CD14-positive monocyte (primary cell): ENCODE results near the gene HES2. TPM values are rescaled to one million over a fixed set of nuclear protein-coding genes. Genes with fewer than 3 reads are reported as not detected.

Experiments used
- DNase-seq, 3 donors: peaks; one replicate each; pipeline ENCODE4 v3.0.0-alpha.2; 2011 to 2022
- H2AFZ ChIP-seq: 2 replicates; pipeline ENCODE4 v1.6.0; 2012; ENCODE audit warnings: mild to moderate bottlenecking, low read depth, low read length, inconsistent platforms; ENCODE audit not compliant: insufficient read depth, poor library complexity, severe bottlenecking
- H3K27ac ChIP-seq, 2 donors: 1 replicate in 1 of 2; 2 replicates in 1 of 2; pipeline ENCODE4 v1.5.1; 2012 to 2013; ENCODE audit warnings: low read length in 2 of 2, control low read depth in 1 of 2, inconsistent platforms in 1 of 2, low read depth in 1 of 2, mild to moderate bottlenecking in 1 of 2
- H3K27me3 ChIP-seq, 2 donors: one replicate each; pipeline versions ENCODE4 v1.6.0 to v1.6.1; 2011 to 2013; ENCODE audit warnings: low read length in 2 of 2; ENCODE audit not compliant: control insufficient read depth in 2 of 2, insufficient read depth in 2 of 2
- H3K36me3 ChIP-seq, 2 donors: replicated peaks in 1 of 2; 1 replicate in 1 of 2; 2 replicates in 1 of 2; pipeline versions ENCODE4 v1.5.1 to v1.6.1; 2012 to 2013; ENCODE audit warnings: low read length in 2 of 2, control low read depth in 1 of 2, inconsistent platforms in 1 of 2, mild to moderate bottlenecking in 1 of 2; ENCODE audit not compliant: insufficient read depth in 2 of 2, control insufficient read depth in 1 of 2
- H3K4me1 ChIP-seq, 2 donors: 1 replicate in 1 of 2; 2 replicates in 1 of 2; pipeline versions ENCODE4 v1.5.1 to v1.6.1; 2012 to 2013; ENCODE audit warnings: low read length in 2 of 2, control low read depth in 1 of 2, inconsistent platforms in 1 of 2, mild to moderate bottlenecking in 1 of 2, moderate library complexity in 1 of 2; ENCODE audit not compliant: insufficient read depth in 2 of 2, control insufficient read depth in 1 of 2
- H3K4me2 ChIP-seq: replicated peaks from 2 replicates; pipeline ENCODE3; 2012; ENCODE audit warnings: low read length, moderate library complexity, mild to moderate bottlenecking; ENCODE audit not compliant: poor library complexity, severe bottlenecking; ENCODE audit errors: extremely low read depth
- H3K4me3 ChIP-seq, 3 experiments: fragments of 200-600 bp in 1 of 3; sonication (generic) in 1 of 3; replicated peaks in 1 of 3; 1 replicate in 2 of 3; 2 replicates in 1 of 3; pipeline ENCODE4 v1.5.1; 2011 to 2013; ENCODE audit warnings: low read length in 3 of 3, mild to moderate bottlenecking in 3 of 3, control low read depth in 2 of 3, low read depth in 2 of 3, inconsistent platforms in 1 of 3, moderate library complexity in 1 of 3
- H3K79me2 ChIP-seq: 2 replicates; pipeline ENCODE4 v1.6.0; 2012; ENCODE audit warnings: mild to moderate bottlenecking, control low read depth, inconsistent platforms, low read length, moderate library complexity; ENCODE audit not compliant: insufficient read depth
- H3K9ac ChIP-seq: 2 replicates; pipeline ENCODE4 v1.6.0; 2017; ENCODE audit warnings: low read length, mild to moderate bottlenecking; ENCODE audit not compliant: insufficient read depth, poor library complexity, severe bottlenecking
- H3K9me3 ChIP-seq, 2 donors: replicated peaks in 1 of 2; 1 replicate in 1 of 2; 2 replicates in 1 of 2; pipeline versions ENCODE4 v1.5.1 to v1.6.1; 2012 to 2013; ENCODE audit warnings: low read length in 2 of 2, control low read depth in 1 of 2; ENCODE audit not compliant: control insufficient read depth in 1 of 2, insufficient read depth in 1 of 2
- H4K20me1 ChIP-seq: 2 replicates; pipeline ENCODE4 v1.6.0; 2012; ENCODE audit warnings: mild to moderate bottlenecking, low read length, control low read depth, moderate library complexity; ENCODE audit not compliant: insufficient read depth
- H3K27ac Mint-ChIP-seq, 7 donors: one replicate each; pipeline ENCODE4 v1.8.0; 2020; ENCODE audit warnings: mild to moderate bottlenecking in 7 of 7, mixed read lengths in 7 of 7, moderate library complexity in 6 of 7, inconsistent platforms in 2 of 7
- H3K27me3 Mint-ChIP-seq, 3 donors: one replicate each; pipeline ENCODE4 v1.8.0; 2021 to 2022; ENCODE audit warnings: low read depth in 3 of 3, mild to moderate bottlenecking in 3 of 3, mixed read lengths in 3 of 3, moderate library complexity in 3 of 3, inconsistent platforms in 1 of 3
- H3K36me3 Mint-ChIP-seq, 2 donors: one replicate each; pipeline ENCODE4 v1.8.0; 2020; ENCODE audit warnings: mixed read lengths in 2 of 2, inconsistent platforms in 1 of 2, mild to moderate bottlenecking in 1 of 2
- H3K4me1 Mint-ChIP-seq: one replicate; pipeline ENCODE4 v1.8.0; 2020; ENCODE audit warnings: mild to moderate bottlenecking, mixed read lengths
- H3K4me3 Mint-ChIP-seq, 2 donors: one replicate each; pipeline ENCODE4 v1.8.0; 2020; ENCODE audit warnings: mild to moderate bottlenecking in 2 of 2, mixed read lengths in 2 of 2, moderate library complexity in 1 of 2
- H3K9me3 Mint-ChIP-seq, 7 donors: one replicate each; pipeline ENCODE4 v1.8.0; 2020 to 2022; ENCODE audit warnings: mixed read lengths in 7 of 7, mild to moderate bottlenecking in 6 of 7, moderate library complexity in 6 of 7, inconsistent platforms in 2 of 7
- CTCF ChIP-seq: fragments of 200-600 bp; IDR thresholded peaks from one replicate; pipeline ENCODE4 v1.8.0; 2022; ENCODE audit warnings: antibody characterized with exemption, mild to moderate bottlenecking
- WGBS: methylation state at CpG from one replicate; pipeline ENCODE4 v1.1.5; 2013; ENCODE audit warnings: missing lambda C conversion rate; ENCODE audit not compliant: insufficient coverage; 5-methylcytosine and 5-hydroxymethylcytosine counted together
- intact Hi-C, 2 donors: fragments of 100-400 bp; cut with micrococcal nuclease; formaldehyde crosslinking; loops; one replicate each; pipeline versions ENCODE4 v1.15.0 to v1.15.1; 2023
- polyA plus RNA-seq, 3 donors: library from polyadenylated mRNA; depleted of rRNA in 1 of 3; unstranded in 2 of 3; stranded (reverse) in 1 of 3; fragments of 300-500 nt in 2 of 3; fragments of >200 nt in 1 of 3; fragmentation: Illumina TruSeq in 2 of 3; gene quantifications; 1 replicate in 2 of 3; 2 replicates in 1 of 3; pipeline ENCODE4 v1.2.3, GENCODE V29; 2012 to 2021

The HES2 gene
- polyA plus RNA-seq, 3 donors = not detected

- peak overlapping the region in 1 of 2 donors; percentile 39 for H3K4me3 Mint-ChIP-seq
- 93% methylated on average over 5 of the region's 5 CpGs for WGBS
- intact Hi-C loops = no loop called here
These were observed 2.8 kb downstream of the HES2 start for GRCh38 chr1:6416906-6417305.

GRCh38 chr1:6416295-6416656, 3.4 kb downstream of the HES2 start:
- Histone ChIP-seq H3K27me3 (peaks cover 20 to 63% of the 10 kb centered on the region in 2 donors), H3K4me3 (no peak overlapping the region), H3K79me2 (no peaks in the 10 kb centered on the region), H2AFZ (no peak overlapping the region), H4K20me1 (no peaks in the 10 kb centered on the region), H3K9ac (no peak overlapping the region), H3K36me3 (no peaks in the 10 kb centered on the region), H3K4me1 (no peaks in the 10 kb centered on the region), H3K27ac (no peak overlapping the region), H3K4me2 (no peak overlapping the region), H3K9me3 (peaks cover 0 to 5% of the 10 kb centered on the region in 2 donors)
- 100% methylated on average over 3 of the region's 8 CpGs for WGBS
- TF ChIP-seq CTCF = no peak
- Mint-ChIP-seq H3K27me3 (peaks cover 60 to 91% (median 61%) of the 10 kb centered on the region in 3 donors), H3K4me1 (peaks cover 7% of the 10 kb centered on the region), H3K36me3 (no peaks in the 10 kb centered on the region), H3K9me3 (peaks cover 0 to 6% (median 1%) of the 10 kb centered on the region in 7 donors), H3K4me3 (peak overlapping the region in 1 of 2 donors; percentile 39), H3K27ac (no peak overlapping the region)
- intact Hi-C loops = no loop called here
- DNase-seq = no peak

More at GRCh38 chr1:6416906-6417305, 2.8 kb downstream of the HES2 start:
- Histone ChIP-seq H3K27ac (no peak overlapping the region), H3K79me2 (no peaks in the 10 kb centered on the region), H3K9me3 (peaks cover 0 to 11% of the 10 kb centered on the region in 2 donors), H3K36me3 (no peaks in the 10 kb centered on the region), H3K4me1 (no peaks in the 10 kb centered on the region), H4K20me1 (no peaks in the 10 kb centered on the region), H3K27me3 (peaks cover 26 to 70% of the 10 kb centered on the region in 2 donors), H3K9ac (no peak overlapping the region), H2AFZ (no peak overlapping the region), H3K4me2 (no peak overlapping the region), H3K4me3 (no peak overlapping the region)
- peaks cover 66 to 94% (median 68%) of the 10 kb centered on the region in 3 donors for H3K27me3 Mint-ChIP-seq
- no peak overlapping the region for H3K27ac Mint-ChIP-seq
- H3K9me3 Mint-ChIP-seq = peaks cover 0 to 7% (median 2%) of the 10 kb centered on the region in 7 donors
- TF ChIP-seq CTCF = no peak
- no peaks in the 10 kb centered on the region for H3K36me3 Mint-ChIP-seq
- DNase-seq = no peak
- H3K4me1 Mint-ChIP-seq = peaks cover 7% of the 10 kb centered on the region
